Trophoblast cell (in vitro differentiated cells and primary cell): ENCODE data around the gene CNST.

ENCODE experiments used
- DNase-seq, 2 donors: peaks; one replicate each; pipeline ENCODE4 v3.0.0-alpha.2; 2016
- H2AFZ ChIP-seq: 2 replicates; pipeline ENCODE4 v1.6.1; 2013; ENCODE audit warnings: low read length, moderate library complexity, mild to moderate bottlenecking; ENCODE audit not compliant: insufficient read depth, poor library complexity
- H2AK5ac ChIP-seq: 2 replicates; pipeline ENCODE4 v1.6.1; 2013; ENCODE audit warnings: mild to moderate bottlenecking, low read length
- H2BK120ac ChIP-seq: 2 replicates; pipeline ENCODE4 v1.6.1; 2013; ENCODE audit warnings: low read length, mild to moderate bottlenecking, moderate library complexity; ENCODE audit not compliant: insufficient read depth, poor library complexity
- H2BK12ac ChIP-seq: 2 replicates; pipeline ENCODE4 v1.6.1; 2013; ENCODE audit warnings: mild to moderate bottlenecking, low read length, moderate library complexity
- H2BK5ac ChIP-seq: 2 replicates; pipeline ENCODE4 v1.6.1; 2013; ENCODE audit warnings: low read length, low read depth, moderate library complexity, mild to moderate bottlenecking; ENCODE audit not compliant: poor library complexity
- H3K14ac ChIP-seq: 2 replicates; pipeline ENCODE4 v1.6.1; 2013; ENCODE audit warnings: mild to moderate bottlenecking, low read length
- H3K18ac ChIP-seq: 2 replicates; pipeline ENCODE4 v1.6.1; 2013; ENCODE audit warnings: mild to moderate bottlenecking, low read length
- H3K23ac ChIP-seq: 2 replicates; pipeline ENCODE4 v1.6.1; 2013; ENCODE audit warnings: low read length
- H3K27ac ChIP-seq: 2 replicates; pipeline ENCODE4 v1.5.1; 2013; ENCODE audit warnings: low read depth, mild to moderate bottlenecking, inconsistent platforms, low read length, moderate library complexity
- H3K27me3 ChIP-seq: 2 replicates; pipeline ENCODE4 v1.6.1; 2013; ENCODE audit warnings: inconsistent platforms, mild to moderate bottlenecking, low read length, moderate library complexity; ENCODE audit not compliant: insufficient read depth
- H3K36me3 ChIP-seq, 2 experiments: 1 replicate in 1 of 2; 2 replicates in 1 of 2; pipeline ENCODE4 v1.6.1; 2013; ENCODE audit warnings: low read length in 2 of 2, mild to moderate bottlenecking in 2 of 2, moderate library complexity in 1 of 2; ENCODE audit not compliant: insufficient read depth in 2 of 2, control insufficient read depth in 1 of 2
- H3K4ac ChIP-seq: 2 replicates; pipeline ENCODE4 v1.6.1; 2013; ENCODE audit warnings: low read depth, mild to moderate bottlenecking, low read length, moderate library complexity
- H3K4me1 ChIP-seq, 2 experiments: 1 replicate in 1 of 2; 2 replicates in 1 of 2; pipeline ENCODE4 v1.6.1; 2013; ENCODE audit warnings: low read length in 2 of 2, mild to moderate bottlenecking in 2 of 2, moderate library complexity in 1 of 2; ENCODE audit not compliant: insufficient read depth in 2 of 2, control insufficient read depth in 1 of 2
- H3K4me2 ChIP-seq: 2 replicates; pipeline ENCODE4 v1.6.1; 2013; ENCODE audit warnings: inconsistent platforms, mild to moderate bottlenecking, low read length, moderate library complexity
- H3K4me3 ChIP-seq: 2 replicates; pipeline ENCODE4 v1.5.1; 2013; ENCODE audit warnings: mild to moderate bottlenecking, low read depth, low read length, inconsistent platforms
- H3K79me1 ChIP-seq: one replicate; pipeline ENCODE4 v1.6.1; 2013; ENCODE audit warnings: low read length
- H3K79me2 ChIP-seq: 2 replicates; pipeline ENCODE4 v1.6.1; 2013; ENCODE audit warnings: low read length, mild to moderate bottlenecking; ENCODE audit not compliant: control insufficient read depth, insufficient read depth, poor library complexity
- H3K9ac ChIP-seq: 2 replicates; pipeline ENCODE4 v1.6.1; 2013; ENCODE audit warnings: mild to moderate bottlenecking, low read length
- H3K9me3 ChIP-seq: 2 replicates; pipeline ENCODE4 v1.6.1; 2013; ENCODE audit warnings: low read depth, mild to moderate bottlenecking, control low read depth, inconsistent platforms, low read length; ENCODE audit not compliant: insufficient read depth
- H4K12ac ChIP-seq: 2 replicates; pipeline ENCODE4 v1.6.1; 2013; ENCODE audit warnings: low read depth, mild to moderate bottlenecking, low read length, moderate library complexity
- H4K8ac ChIP-seq: 2 replicates; pipeline ENCODE4 v1.6.1; 2013; ENCODE audit warnings: low read depth, mild to moderate bottlenecking, low read length, moderate library complexity
- H4K91ac ChIP-seq: one replicate; pipeline ENCODE4 v1.6.1; 2013; ENCODE audit warnings: low read depth, mild to moderate bottlenecking, low read length, moderate library complexity
- WGBS: extraction: QIAGEN DNeasy Blood & Tissue Kit; methylation state at CpG from one replicate; pipeline ENCODE4 v1.1.7; 2013; ENCODE audit warnings: missing lambda C conversion rate; ENCODE audit not compliant: insufficient read length, insufficient coverage; ENCODE audit errors: extremely low coverage; 5-methylcytosine and 5-hydroxymethylcytosine counted together

CNST gene

DNA sequence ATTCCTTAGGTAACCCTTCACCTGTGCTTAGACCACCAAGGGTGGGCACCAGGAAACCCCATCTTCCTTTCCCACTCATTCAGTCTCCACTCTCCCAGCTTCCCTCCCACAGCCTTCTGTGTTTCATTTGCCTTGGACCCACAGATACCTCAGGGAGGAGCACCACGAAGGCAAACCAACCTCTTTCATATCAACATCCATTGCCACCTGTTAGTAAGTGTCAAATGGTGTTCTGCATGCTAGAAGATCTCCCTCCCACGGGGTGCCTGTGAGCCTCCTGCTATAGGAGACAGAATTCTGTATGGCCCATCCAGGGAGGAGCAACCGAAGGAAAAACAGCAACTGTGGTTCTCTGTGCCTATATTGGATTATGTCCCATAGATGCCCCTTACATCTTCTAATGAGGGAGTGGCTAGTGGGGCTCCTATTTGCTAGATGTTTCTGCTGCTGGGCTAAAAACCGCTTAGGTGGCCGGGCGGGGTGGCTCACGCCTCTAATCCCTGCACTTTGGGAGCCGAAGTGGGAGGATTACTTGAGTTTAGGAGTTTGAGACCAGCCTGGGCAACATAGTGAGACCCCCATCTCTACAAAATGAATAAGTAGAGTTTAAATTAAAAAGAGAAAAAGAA, 132.3 kb downstream of the CNST start:
- no peaks in the 10 kb centered on the region for H3K4me1 ChIP-seq
- H4K91ac ChIP-seq: peak overlapping the region; percentile 34
- no peak for DNase-seq
- peak overlapping the region; percentile 20 for H2BK12ac ChIP-seq
- H4K8ac ChIP-seq: no peak overlapping the region
- H3K14ac ChIP-seq: no peak overlapping the region
- WGBS: no CpG with 5 or more reads among the region's 8 CpGs
- H3K27me3 ChIP-seq: no peaks in the 10 kb centered on the region
- peaks cover 4% of the 10 kb centered on the region for H3K79me1 ChIP-seq
- H3K18ac ChIP-seq: no peak overlapping the region
- no peak overlapping the region for H3K23ac ChIP-seq
- no peak overlapping the region for H2BK120ac ChIP-seq
- no peak overlapping the region for H3K4ac ChIP-seq
- H3K27ac ChIP-seq: no peak overlapping the region
- H2AK5ac ChIP-seq: peak overlapping the region; percentile 23
- H3K36me3 ChIP-seq: peaks cover 0 to 2% of the 10 kb centered on the region in 2 experiments
- H3K9ac ChIP-seq: no peak overlapping the region
- peaks cover 5% of the 10 kb centered on the region for H3K9me3 ChIP-seq
- H3K4me2 ChIP-seq: peak overlapping the region; percentile 48
- H3K79me2 ChIP-seq: no peaks in the 10 kb centered on the region
- no peak overlapping the region for H4K12ac ChIP-seq
- H2BK5ac ChIP-seq: no peak overlapping the region
- H2AFZ ChIP-seq: no peak overlapping the region
- no peak overlapping the region for H3K4me3 ChIP-seq

DNA sequence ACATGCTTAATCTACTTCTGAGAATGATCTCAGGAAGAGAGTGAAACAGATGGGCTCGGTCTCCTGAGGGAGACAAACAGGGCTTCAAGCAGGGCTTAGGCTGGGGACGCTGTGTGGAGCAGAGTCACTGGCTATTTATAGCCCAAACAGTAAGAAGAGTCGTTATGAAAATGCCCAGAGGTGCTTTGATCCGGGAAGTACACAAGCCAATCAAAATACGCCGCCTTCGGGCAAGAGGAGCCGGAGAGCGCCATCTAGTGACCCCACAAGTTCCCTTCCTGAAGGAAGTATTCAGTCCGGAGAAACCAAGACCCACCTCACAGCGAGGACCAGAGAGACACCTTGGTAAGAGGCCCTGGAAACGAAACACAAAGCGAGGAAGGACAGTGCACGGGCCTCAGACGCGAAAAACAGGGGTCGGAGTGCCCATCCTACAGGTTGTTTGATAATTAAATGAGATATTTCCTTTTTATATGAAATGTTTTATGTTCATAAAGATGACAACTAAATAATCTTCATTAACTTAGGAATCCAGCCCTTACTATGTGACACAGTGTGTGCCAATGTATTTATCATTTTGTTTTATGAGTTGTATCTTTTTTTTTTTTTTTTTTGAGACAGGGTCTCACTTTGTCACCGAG, 133.0 kb downstream of the CNST start:
- no CpG with 5 or more reads among the region's 18 CpGs for WGBS
- H2BK12ac ChIP-seq: no peak overlapping the region

DNA sequence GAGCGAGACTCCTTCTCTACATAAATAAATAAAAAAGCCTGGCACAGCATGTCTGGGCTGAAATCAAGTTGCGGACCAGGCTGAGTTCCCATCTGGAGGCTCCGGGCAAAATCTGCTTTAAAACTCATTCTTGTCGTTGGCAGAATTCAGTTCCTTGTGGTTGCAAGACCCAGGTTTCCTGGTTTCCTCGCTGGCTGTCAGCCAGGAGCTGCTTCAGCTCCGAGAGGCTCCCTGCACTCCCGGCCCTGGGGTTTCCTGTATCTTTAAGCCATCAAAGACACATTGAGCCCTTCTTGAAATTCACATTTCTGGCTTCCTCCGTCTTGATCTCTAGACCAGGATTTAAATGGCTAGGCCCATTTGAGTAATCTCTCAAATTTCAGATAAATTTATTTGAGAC, 137.3 kb downstream of the CNST start:
- H3K9me3 ChIP-seq: no peaks in the 10 kb centered on the region
- peaks cover 3% of the 10 kb centered on the region for H3K79me1 ChIP-seq
- no peak overlapping the region for H3K4me3 ChIP-seq
- H2AK5ac ChIP-seq: no peak overlapping the region
- H3K23ac ChIP-seq: no peak overlapping the region
- DNase-seq: no peak
- H3K18ac ChIP-seq: no peak overlapping the region
- no peak overlapping the region for H4K91ac ChIP-seq
- no peak overlapping the region for H4K8ac ChIP-seq
- H3K14ac ChIP-seq: no peak overlapping the region
- H4K12ac ChIP-seq: no peak overlapping the region
- no CpG with 5 or more reads among the region's 8 CpGs for WGBS
- no peak overlapping the region for H2BK5ac ChIP-seq
- no peak overlapping the region for H2BK12ac ChIP-seq
- H3K4me2 ChIP-seq: no peak overlapping the region
- no peak overlapping the region for H3K4ac ChIP-seq
- no peaks in the 10 kb centered on the region for H3K36me3 ChIP-seq
- H3K4me1 ChIP-seq: peaks cover 0 to 5% of the 10 kb centered on the region in 2 experiments
- no peaks in the 10 kb centered on the region for H3K27me3 ChIP-seq
- H3K9ac ChIP-seq: no peak overlapping the region
- no peaks in the 10 kb centered on the region for H3K79me2 ChIP-seq
- H2BK120ac ChIP-seq: no peak overlapping the region
- H3K27ac ChIP-seq: no peak overlapping the region
- no peak overlapping the region for H2AFZ ChIP-seq

More for the DNA sequence above, 133.0 kb downstream of the CNST start:
- H3K18ac ChIP-seq: no peak overlapping the region
- H3K9me3 ChIP-seq: peaks cover 5% of the 10 kb centered on the region
- no peak overlapping the region for H3K9ac ChIP-seq
- H2AFZ ChIP-seq: peak overlapping the region; percentile 60
- no peaks in the 10 kb centered on the region for H3K4me1 ChIP-seq
- H2BK120ac ChIP-seq: no peak overlapping the region
- H3K23ac ChIP-seq: no peak overlapping the region
- H3K4me2 ChIP-seq: peak overlapping the region; percentile 48
- H3K79me2 ChIP-seq: no peaks in the 10 kb centered on the region
- H4K8ac ChIP-seq: no peak overlapping the region
- H2BK5ac ChIP-seq: no peak overlapping the region
- peaks cover 4% of the 10 kb centered on the region for H3K79me1 ChIP-seq
- H3K4me3 ChIP-seq: no peak overlapping the region
- no peak overlapping the region for H4K91ac ChIP-seq
- H3K36me3 ChIP-seq: peaks cover 0 to 2% of the 10 kb centered on the region in 2 experiments
- no peak overlapping the region for H3K4ac ChIP-seq
- H4K12ac ChIP-seq: no peak overlapping the region
- no peak overlapping the region for H3K27ac ChIP-seq
- H2AK5ac ChIP-seq: no peak overlapping the region
- H3K27me3 ChIP-seq: no peaks in the 10 kb centered on the region
- peak; percentile 70 to 91 for DNase-seq
- no peak overlapping the region for H3K14ac ChIP-seq

DNA sequence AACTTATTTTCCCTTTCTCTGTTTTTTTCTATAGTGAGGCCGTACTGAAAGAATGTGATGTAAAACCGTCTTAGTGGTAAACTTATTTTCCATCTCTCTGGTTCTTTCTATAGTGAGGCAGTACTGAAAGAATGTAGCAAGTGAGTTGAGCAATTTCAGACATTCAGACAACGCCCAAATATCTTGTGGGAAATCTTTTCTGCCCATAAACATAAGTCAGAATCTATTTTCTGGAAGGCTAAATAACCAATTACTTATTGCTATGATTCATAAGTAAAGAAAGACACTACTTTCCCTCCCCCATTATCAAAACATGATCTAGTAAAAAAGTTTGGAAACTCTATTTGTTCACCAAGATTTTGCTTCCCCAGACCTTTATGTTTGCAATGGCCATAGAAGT, 139.1 kb downstream of the CNST start:
- Histone ChIP-seq H2BK5ac (no peak overlapping the region), H4K8ac (no peak overlapping the region), H3K4me3 (no peak overlapping the region), H3K4me2 (no peak overlapping the region), H3K4me1 (peaks cover 0 to 5% of the 10 kb centered on the region in 2 experiments), H3K27me3 (no peaks in the 10 kb centered on the region), H2AFZ (no peak overlapping the region), H3K79me1 (peaks cover 2% of the 10 kb centered on the region), H2AK5ac (no peak overlapping the region), H3K9me3 (no peaks in the 10 kb centered on the region), H3K23ac (no peak overlapping the region), H2BK120ac (no peak overlapping the region), H3K18ac (no peak overlapping the region), H3K14ac (no peak overlapping the region), H3K27ac (no peak overlapping the region), H3K79me2 (no peaks in the 10 kb centered on the region), H4K12ac (no peak overlapping the region), H2BK12ac (no peak overlapping the region), H3K9ac (no peak overlapping the region), H3K4ac (no peak overlapping the region), H3K36me3 (no peaks in the 10 kb centered on the region), H4K91ac (no peak overlapping the region)
- WGBS: no CpG with 5 or more reads among the region's 3 CpGs
- DNase-seq: peak; percentile 46 to 88
